ENCODE measurements around the gene PROZ. TPM values are rescaled to one million over a fixed set of nuclear protein-coding genes. Genes with fewer than 3 reads are reported as not detected.

The PROZ gene
- total RNA-seq, 1 donor from 2014 or later: not detected

GRCh38 chr13:113145496-113145895, 13.0 kb upstream of the PROZ start:
- no peaks in the 10 kb centered on the region for H3K4me1 Mint-ChIP-seq (ENCODE audit: unreplicated experiment)
- peak; percentile 27 for DNase-seq (ENCODE audit: extremely low spot score, unreplicated experiment)
- H3K4me3 Mint-ChIP-seq (ENCODE audit: unreplicated experiment): no peak overlapping the region
- H3K27ac Mint-ChIP-seq (ENCODE audit: unreplicated experiment): no peak overlapping the region
- no peaks in the 10 kb centered on the region for H3K9me3 Mint-ChIP-seq (ENCODE audit: unreplicated experiment)
- no peaks in the 10 kb centered on the region for H3K27me3 Mint-ChIP-seq (ENCODE audit: unreplicated experiment)
- no peak for TF ChIP-seq CTCF (IDR thresholded peaks at IDR 0.05)
- H3K36me3 Mint-ChIP-seq (ENCODE audit: unreplicated experiment): no peaks in the 10 kb centered on the region

- no peaks in the 10 kb centered on the region for H3K4me1 Mint-ChIP-seq (ENCODE audit: unreplicated experiment)
- TF ChIP-seq CTCF (IDR thresholded peaks at IDR 0.05): no peak
- no peaks in the 10 kb centered on the region for H3K27me3 Mint-ChIP-seq (ENCODE audit: unreplicated experiment)
- H3K27ac Mint-ChIP-seq (ENCODE audit: unreplicated experiment): no peak overlapping the region
- H3K9me3 Mint-ChIP-seq (ENCODE audit: unreplicated experiment): no peaks in the 10 kb centered on the region
- peak; percentile 57 for DNase-seq (ENCODE audit: extremely low spot score, unreplicated experiment)
- no peaks in the 10 kb centered on the region for H3K36me3 Mint-ChIP-seq (ENCODE audit: unreplicated experiment)
- H3K4me3 Mint-ChIP-seq (ENCODE audit: unreplicated experiment): no peak overlapping the region
Observed at GRCh38 chr13:113145911-113146598, 12.4 kb upstream of the PROZ start.

- no peaks in the 10 kb centered on the region for H3K9me3 Mint-ChIP-seq (ENCODE audit: unreplicated experiment)
- DNase-seq (ENCODE audit: extremely low spot score, unreplicated experiment): peak; percentile 77
- H3K4me1 Mint-ChIP-seq (ENCODE audit: unreplicated experiment): no peaks in the 10 kb centered on the region
- no peak for TF ChIP-seq CTCF (IDR thresholded peaks at IDR 0.05)
- no peak overlapping the region for H3K27ac Mint-ChIP-seq (ENCODE audit: unreplicated experiment)
- H3K4me3 Mint-ChIP-seq (ENCODE audit: unreplicated experiment): no peak overlapping the region
- no peaks in the 10 kb centered on the region for H3K27me3 Mint-ChIP-seq (ENCODE audit: unreplicated experiment)
- H3K36me3 Mint-ChIP-seq (ENCODE audit: unreplicated experiment): no peaks in the 10 kb centered on the region
Observed at GRCh38 chr13:113146750-113147149, 11.7 kb upstream of the PROZ start.

GRCh38 chr13:113147206-113147605, 11.2 kb upstream of the PROZ start:
- DNase-seq (ENCODE audit: extremely low spot score, unreplicated experiment): no peak
- Mint-ChIP-seq H3K4me1 (ENCODE audit: unreplicated experiment) (peaks cover 2% of the 10 kb centered on the region), H3K27me3 (ENCODE audit: unreplicated experiment) (no peaks in the 10 kb centered on the region), H3K36me3 (ENCODE audit: unreplicated experiment) (no peaks in the 10 kb centered on the region), H3K4me3 (ENCODE audit: unreplicated experiment) (no peak overlapping the region), H3K27ac (ENCODE audit: unreplicated experiment) (no peak overlapping the region), H3K9me3 (ENCODE audit: unreplicated experiment) (no peaks in the 10 kb centered on the region)
- TF ChIP-seq CTCF (IDR thresholded peaks at IDR 0.05): no peak

- no peaks in the 10 kb centered on the region for H3K9me3 Mint-ChIP-seq (ENCODE audit: unreplicated experiment)
- H3K27ac Mint-ChIP-seq (ENCODE audit: unreplicated experiment): no peak overlapping the region
- peak; percentile 60 for DNase-seq (ENCODE audit: extremely low spot score, unreplicated experiment)
- no peak overlapping the region for H3K4me3 Mint-ChIP-seq (ENCODE audit: unreplicated experiment)
- H3K27me3 Mint-ChIP-seq (ENCODE audit: unreplicated experiment): no peaks in the 10 kb centered on the region
- TF ChIP-seq CTCF (IDR thresholded peaks at IDR 0.05): no peak
- H3K4me1 Mint-ChIP-seq (ENCODE audit: unreplicated experiment): peaks cover 12% of the 10 kb centered on the region
- no peaks in the 10 kb centered on the region for H3K36me3 Mint-ChIP-seq (ENCODE audit: unreplicated experiment)
Observed at GRCh38 chr13:113148407-113148806, 10.0 kb upstream of the PROZ start.
